ENCODE results near the gene BCCIP.

Gene BCCIP

DNA sequence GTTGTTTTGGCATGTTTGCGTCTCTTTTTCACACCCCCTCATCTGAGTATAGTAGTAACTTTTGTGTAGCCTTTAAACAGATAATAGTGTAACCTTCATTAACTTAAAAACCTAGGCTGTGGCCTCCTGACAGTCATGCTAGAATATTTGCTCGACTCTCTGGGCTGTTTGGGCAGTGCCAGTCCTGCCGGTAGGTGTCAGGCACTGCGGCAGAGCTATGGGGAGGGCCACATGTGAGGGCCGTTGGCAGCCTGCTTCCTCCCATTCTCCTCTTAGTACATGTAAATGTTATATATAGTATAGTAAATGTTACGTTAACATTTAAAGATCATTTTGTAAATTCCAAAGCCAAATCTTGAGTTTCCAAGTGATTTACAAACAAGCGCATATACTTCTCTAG lies 26.1 kb downstream of the BCCIP start:
- H3K36me3 Mint-ChIP-seq (ENCODE audit: low read depth) = peaks cover 70% of the 10 kb centered on the region
- no peaks in the 10 kb centered on the region for H3K27me3 Mint-ChIP-seq (ENCODE audit: low read depth)
- TF ChIP-seq, protein P1, sequence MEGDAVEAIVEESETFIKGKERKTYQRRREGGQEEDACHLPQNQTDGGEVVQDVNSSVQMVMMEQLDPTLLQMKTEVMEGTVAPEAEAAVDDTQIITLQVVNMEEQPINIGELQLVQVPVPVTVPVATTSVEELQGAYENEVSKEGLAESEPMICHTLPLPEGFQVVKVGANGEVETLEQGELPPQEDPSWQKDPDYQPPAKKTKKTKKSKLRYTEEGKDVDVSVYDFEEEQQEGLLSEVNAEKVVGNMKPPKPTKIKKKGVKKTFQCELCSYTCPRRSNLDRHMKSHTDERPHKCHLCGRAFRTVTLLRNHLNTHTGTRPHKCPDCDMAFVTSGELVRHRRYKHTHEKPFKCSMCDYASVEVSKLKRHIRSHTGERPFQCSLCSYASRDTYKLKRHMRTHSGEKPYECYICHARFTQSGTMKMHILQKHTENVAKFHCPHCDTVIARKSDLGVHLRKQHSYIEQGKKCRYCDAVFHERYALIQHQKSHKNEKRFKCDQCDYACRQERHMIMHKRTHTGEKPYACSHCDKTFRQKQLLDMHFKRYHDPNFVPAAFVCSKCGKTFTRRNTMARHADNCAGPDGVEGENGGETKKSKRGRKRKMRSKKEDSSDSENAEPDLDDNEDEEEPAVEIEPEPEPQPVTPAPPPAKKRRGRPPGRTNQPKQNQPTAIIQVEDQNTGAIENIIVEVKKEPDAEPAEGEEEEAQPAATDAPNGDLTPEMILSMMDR (IDR thresholded peaks at IDR 0.05; ENCODE audit: unreplicated experiment in 3 of 3) = no peak
- H3K4me3 Mint-ChIP-seq = no peak overlapping the region
- H3K27ac Mint-ChIP-seq = no peak overlapping the region
- peaks cover 8% of the 10 kb centered on the region for H3K4me1 Mint-ChIP-seq
- no peaks in the 10 kb centered on the region for H3K9me3 Mint-ChIP-seq

DNA sequence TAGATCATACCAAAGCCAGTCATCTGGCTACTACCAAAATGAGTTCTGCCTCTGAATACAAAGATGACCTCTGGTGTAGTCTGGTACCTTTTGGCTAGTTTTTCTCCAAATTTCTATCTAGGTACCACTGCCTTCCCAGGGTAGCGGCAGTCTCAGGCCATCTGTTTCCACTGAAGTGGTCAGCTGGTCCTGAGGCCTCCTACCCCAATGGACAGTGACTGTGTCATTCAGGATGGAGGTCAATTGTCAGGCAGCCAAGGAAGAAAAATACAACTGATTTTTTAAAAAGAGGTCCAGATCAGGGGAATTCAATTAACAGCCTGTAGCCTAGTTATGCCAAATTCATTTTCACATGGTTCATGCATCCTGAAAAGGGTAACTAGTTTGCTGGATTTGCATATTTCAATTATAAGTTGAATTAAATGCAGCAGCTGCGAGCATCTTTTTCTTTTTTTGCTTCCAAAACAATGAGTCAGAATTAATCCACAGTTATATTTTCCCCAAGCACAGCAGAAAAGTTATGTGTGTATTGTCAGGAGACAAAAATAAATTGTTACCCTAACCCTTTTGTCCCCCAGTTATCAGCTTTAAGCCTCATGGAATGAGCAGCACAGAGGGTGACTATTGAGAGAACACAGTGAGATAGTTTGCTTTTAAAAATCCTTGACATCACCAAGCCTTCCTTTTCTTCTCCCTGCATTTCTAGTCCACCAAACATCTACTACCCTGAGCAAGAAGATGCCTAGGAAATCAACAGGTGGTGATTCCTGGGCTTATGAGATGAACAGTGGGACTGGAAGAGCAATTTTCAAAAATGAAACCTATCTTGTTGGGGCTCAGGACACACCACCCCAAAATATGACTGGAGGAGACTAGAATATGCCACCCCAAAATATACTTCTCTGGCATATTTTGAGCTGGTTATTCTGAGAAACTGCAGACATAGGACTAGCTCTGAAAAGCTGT lies 27.7 kb downstream of the BCCIP start:
- no peaks in the 10 kb centered on the region for H3K27me3 Mint-ChIP-seq (ENCODE audit: low read depth)
- peaks cover 70% of the 10 kb centered on the region for H3K36me3 Mint-ChIP-seq (ENCODE audit: low read depth)
- no peaks in the 10 kb centered on the region for H3K9me3 Mint-ChIP-seq
- TF ChIP-seq, protein P1 (IDR thresholded peaks at IDR 0.05; ENCODE audit: unreplicated experiment in 3 of 3) = no peak
- H3K4me3 Mint-ChIP-seq = no peak overlapping the region
- no peak overlapping the region for H3K27ac Mint-ChIP-seq
- no peaks in the 10 kb centered on the region for H3K4me1 Mint-ChIP-seq

- no peak overlapping the region for H3K4me3 Mint-ChIP-seq
- H3K36me3 Mint-ChIP-seq (ENCODE audit: low read depth) = peaks cover 59% of the 10 kb centered on the region
- no peaks in the 10 kb centered on the region for H3K4me1 Mint-ChIP-seq
- no peak overlapping the region for H3K27ac Mint-ChIP-seq
- H3K9me3 Mint-ChIP-seq = no peaks in the 10 kb centered on the region
- H3K27me3 Mint-ChIP-seq (ENCODE audit: low read depth) = no peaks in the 10 kb centered on the region
- TF ChIP-seq, protein P1 (IDR thresholded peaks at IDR 0.05; ENCODE audit: unreplicated experiment in 3 of 3) = no peak
These were observed 29.1 kb downstream of the BCCIP start for GRCh38 chr10:125852487-125852886.

DNA sequence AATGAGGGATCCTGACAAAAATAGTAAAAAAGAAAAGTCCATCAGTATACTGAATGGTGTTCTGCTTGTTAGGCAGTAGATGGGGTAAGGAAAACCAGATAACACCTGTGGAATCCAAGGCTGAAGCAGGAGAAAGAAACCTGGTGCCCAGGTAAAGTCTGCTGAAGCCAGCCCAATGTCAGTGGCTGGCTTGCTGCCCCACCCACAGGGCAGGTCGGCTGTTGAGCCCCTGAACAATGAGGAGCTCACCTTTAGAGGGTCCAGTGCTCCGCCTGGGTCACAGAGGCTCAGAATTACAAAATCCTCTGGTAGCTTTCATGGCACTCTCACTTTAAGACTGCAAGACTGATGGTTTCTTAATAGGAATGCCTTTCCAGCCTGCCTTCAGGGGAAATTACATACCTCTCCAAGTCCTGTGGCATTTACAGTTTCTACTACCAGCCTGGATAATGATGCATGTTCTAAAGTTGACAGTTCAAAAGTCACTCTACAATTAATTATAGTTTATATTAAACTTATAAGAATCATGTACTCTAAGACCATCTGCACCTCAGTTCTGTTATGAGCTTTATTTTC lies 33.9 kb downstream of the BCCIP start:
- H3K4me3 Mint-ChIP-seq = no peak overlapping the region
- H3K36me3 Mint-ChIP-seq (ENCODE audit: low read depth) = peaks cover 24% of the 10 kb centered on the region
- no peaks in the 10 kb centered on the region for H3K27me3 Mint-ChIP-seq (ENCODE audit: low read depth)
- TF ChIP-seq, protein P1 (IDR thresholded peaks at IDR 0.05; ENCODE audit: unreplicated experiment in 3 of 3) = no peak
- no peak overlapping the region for H3K27ac Mint-ChIP-seq
- H3K9me3 Mint-ChIP-seq = no peaks in the 10 kb centered on the region
- H3K4me1 Mint-ChIP-seq = no peaks in the 10 kb centered on the region

GRCh38 chr10:125859128-125859817 lies 35.9 kb downstream of the BCCIP start:
- TF ChIP-seq, protein P1 (IDR thresholded peaks at IDR 0.05; ENCODE audit: unreplicated experiment in 3 of 3) = no peak
- Mint-ChIP-seq H3K4me1 (no peaks in the 10 kb centered on the region), H3K27me3 (ENCODE audit: low read depth) (no peaks in the 10 kb centered on the region), H3K27ac (no peak overlapping the region), H3K9me3 (no peaks in the 10 kb centered on the region), H3K36me3 (ENCODE audit: low read depth) (peaks cover 14% of the 10 kb centered on the region), H3K4me3 (no peak overlapping the region)

Data from nephron (organoid).